ENCODE data around the gene UNC13B.

DNA sequence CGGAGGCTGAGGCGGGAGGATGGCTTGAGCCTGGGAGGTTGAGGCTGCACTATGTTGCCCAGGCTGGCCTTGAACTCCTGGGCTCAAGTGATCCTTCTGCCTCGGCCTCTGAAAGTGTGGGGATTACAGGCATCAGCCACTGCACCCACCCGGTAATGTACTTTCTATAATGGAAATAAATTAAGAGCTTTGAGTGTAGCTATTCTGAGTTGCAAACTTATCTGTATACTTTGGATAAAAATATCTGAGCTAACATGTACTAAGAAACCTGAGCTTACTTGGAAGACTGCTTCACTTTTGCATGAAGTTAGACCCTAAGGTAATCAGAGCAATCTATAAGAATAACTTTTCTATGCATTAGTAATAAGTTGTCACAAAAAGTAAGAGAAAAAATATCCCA, 50.0 kb downstream of the UNC13B start:
- TF ChIP-seq, protein P1, sequence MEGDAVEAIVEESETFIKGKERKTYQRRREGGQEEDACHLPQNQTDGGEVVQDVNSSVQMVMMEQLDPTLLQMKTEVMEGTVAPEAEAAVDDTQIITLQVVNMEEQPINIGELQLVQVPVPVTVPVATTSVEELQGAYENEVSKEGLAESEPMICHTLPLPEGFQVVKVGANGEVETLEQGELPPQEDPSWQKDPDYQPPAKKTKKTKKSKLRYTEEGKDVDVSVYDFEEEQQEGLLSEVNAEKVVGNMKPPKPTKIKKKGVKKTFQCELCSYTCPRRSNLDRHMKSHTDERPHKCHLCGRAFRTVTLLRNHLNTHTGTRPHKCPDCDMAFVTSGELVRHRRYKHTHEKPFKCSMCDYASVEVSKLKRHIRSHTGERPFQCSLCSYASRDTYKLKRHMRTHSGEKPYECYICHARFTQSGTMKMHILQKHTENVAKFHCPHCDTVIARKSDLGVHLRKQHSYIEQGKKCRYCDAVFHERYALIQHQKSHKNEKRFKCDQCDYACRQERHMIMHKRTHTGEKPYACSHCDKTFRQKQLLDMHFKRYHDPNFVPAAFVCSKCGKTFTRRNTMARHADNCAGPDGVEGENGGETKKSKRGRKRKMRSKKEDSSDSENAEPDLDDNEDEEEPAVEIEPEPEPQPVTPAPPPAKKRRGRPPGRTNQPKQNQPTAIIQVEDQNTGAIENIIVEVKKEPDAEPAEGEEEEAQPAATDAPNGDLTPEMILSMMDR (IDR thresholded peaks at IDR 0.05): no peak
- TF ChIP-seq EP300 (IDR thresholded peaks at IDR 0.05) (no peak), POLR2A (IDR thresholded peaks at IDR 0.05) (no peak)
